ENCODE measurements around the gene CIB4. TPM values are rescaled to one million over a fixed set of nuclear protein-coding genes. Genes with fewer than 3 reads are reported as not detected.

CIB4 gene
- total RNA-seq, 2 donors from 2014 or later = 0.46 TPM; not detected in 1

DNA sequence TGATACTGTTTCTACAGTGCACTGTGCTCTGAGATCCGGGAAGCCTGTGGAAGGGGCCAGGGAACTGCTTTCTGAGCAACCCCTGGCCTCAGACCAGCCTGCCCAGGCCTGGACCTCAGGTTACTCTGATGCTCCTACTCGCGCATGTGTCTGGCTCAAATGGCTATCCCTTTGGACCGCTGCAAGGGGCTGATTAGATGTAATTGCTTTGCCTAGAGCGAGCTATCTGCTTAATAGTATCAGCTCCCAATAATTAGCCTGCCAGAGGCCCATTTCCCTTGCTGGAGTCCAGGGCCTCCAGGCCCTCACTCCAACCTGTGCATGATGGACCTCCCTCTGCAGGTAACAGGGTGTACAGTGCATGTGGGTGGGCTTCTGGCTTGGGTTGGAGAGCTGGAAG, 44.2 kb upstream of the CIB4 start:
- H3K36me3 ChIP-seq = no peaks in the 10 kb centered on the region
- DNase-seq (ENCODE audit: low spot score) = no peak
- H3K9me3 ChIP-seq = no peaks in the 10 kb centered on the region
- 89% methylated on average over 5 of the region's 5 CpGs for WGBS
- TF ChIP-seq POLR2A (IDR thresholded peaks at IDR 0.05) = no peak
- no peak for TF ChIP-seq CTCF (IDR thresholded peaks at IDR 0.05)
- no peak for TF ChIP-seq POLR2AphosphoS5 (IDR thresholded peaks at IDR 0.05)
- intact Hi-C loops (cut with DNase I) = no loop called here
- no peak overlapping the region for H3K4me3 ChIP-seq
- H3K27me3 ChIP-seq (replicated peaks; ENCODE audit: insufficient read depth) = no peaks in the 10 kb centered on the region
- no peaks in the 10 kb centered on the region for H3K4me1 ChIP-seq (replicated peaks)
- peak overlapping the region in 1 of 2 donors; percentile 76 for H3K27ac ChIP-seq

DNA sequence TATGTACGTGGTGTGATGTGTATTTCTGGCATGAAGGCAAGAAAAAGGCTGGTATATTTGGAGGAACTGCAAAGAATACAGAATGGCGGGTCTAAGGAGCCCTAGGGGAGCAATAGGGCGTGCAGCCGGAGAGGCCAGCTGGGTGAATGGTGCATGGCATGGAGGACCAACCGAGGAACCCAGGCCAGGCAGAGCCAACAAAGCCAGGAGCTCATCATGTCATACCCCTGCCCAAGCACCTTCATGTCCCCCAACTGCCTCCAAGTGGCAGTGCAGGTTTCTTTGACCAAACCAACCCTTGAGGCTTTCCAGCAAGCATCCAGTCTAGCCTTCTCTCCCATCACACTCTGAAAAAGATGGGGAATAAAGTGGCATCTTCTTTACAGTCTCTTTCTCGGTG, 42.4 kb upstream of the CIB4 start:
- TF ChIP-seq POLR2A (IDR thresholded peaks at IDR 0.05) = no peak
- no peak for TF ChIP-seq POLR2AphosphoS5 (IDR thresholded peaks at IDR 0.05)
- TF ChIP-seq CTCF (IDR thresholded peaks at IDR 0.05) = no peak
- DNase-seq (ENCODE audit: low spot score) = no peak
- WGBS = 99% methylated on average over 6 of the region's 6 CpGs
- Histone ChIP-seq H3K4me3 (no peak overlapping the region), H3K4me1 (replicated peaks) (no peaks in the 10 kb centered on the region), H3K27me3 (replicated peaks; ENCODE audit: insufficient read depth) (no peaks in the 10 kb centered on the region), H3K9me3 (no peaks in the 10 kb centered on the region), H3K36me3 (no peaks in the 10 kb centered on the region), H3K27ac (no peak overlapping the region)
- intact Hi-C loops (cut with DNase I) = no loop called here

- no peak for DNase-seq (ENCODE audit: low spot score)
- no peak overlapping the region for H3K27ac ChIP-seq
- no peaks in the 10 kb centered on the region for H3K4me1 ChIP-seq (replicated peaks)
- intact Hi-C loops (cut with DNase I) = no loop called here
- H3K4me3 ChIP-seq = no peak overlapping the region
- H3K9me3 ChIP-seq = no peaks in the 10 kb centered on the region
- no peaks in the 10 kb centered on the region for H3K36me3 ChIP-seq
- no peak for TF ChIP-seq POLR2A (IDR thresholded peaks at IDR 0.05)
- no peak for TF ChIP-seq CTCF (IDR thresholded peaks at IDR 0.05)
- TF ChIP-seq POLR2AphosphoS5 (IDR thresholded peaks at IDR 0.05) = no peak
- no peaks in the 10 kb centered on the region for H3K27me3 ChIP-seq (replicated peaks; ENCODE audit: insufficient read depth)
- WGBS = 71% methylated on average over 8 of the region's 8 CpGs
These were observed 41.0 kb upstream of the CIB4 start for GRCh38 chr2:26682155-26682554.

- no peaks in the 10 kb centered on the region for H3K27me3 ChIP-seq (replicated peaks; ENCODE audit: insufficient read depth)
- H3K36me3 ChIP-seq = no peaks in the 10 kb centered on the region
- no peak overlapping the region for H3K27ac ChIP-seq
- H3K9me3 ChIP-seq = no peaks in the 10 kb centered on the region
- H3K4me3 ChIP-seq = no peak overlapping the region
- intact Hi-C loops (cut with DNase I) = no loop called here
- DNase-seq (ENCODE audit: low spot score) = no peak
- no peaks in the 10 kb centered on the region for H3K4me1 ChIP-seq (replicated peaks)
- no peak for TF ChIP-seq POLR2AphosphoS5 (IDR thresholded peaks at IDR 0.05)
- TF ChIP-seq POLR2A (IDR thresholded peaks at IDR 0.05) = no peak
- TF ChIP-seq CTCF (IDR thresholded peaks at IDR 0.05) = no peak
- WGBS = 75% methylated on average over 3 of the region's 3 CpGs
These were observed 40.5 kb upstream of the CIB4 start for GRCh38 chr2:26681656-26682055.

DNA sequence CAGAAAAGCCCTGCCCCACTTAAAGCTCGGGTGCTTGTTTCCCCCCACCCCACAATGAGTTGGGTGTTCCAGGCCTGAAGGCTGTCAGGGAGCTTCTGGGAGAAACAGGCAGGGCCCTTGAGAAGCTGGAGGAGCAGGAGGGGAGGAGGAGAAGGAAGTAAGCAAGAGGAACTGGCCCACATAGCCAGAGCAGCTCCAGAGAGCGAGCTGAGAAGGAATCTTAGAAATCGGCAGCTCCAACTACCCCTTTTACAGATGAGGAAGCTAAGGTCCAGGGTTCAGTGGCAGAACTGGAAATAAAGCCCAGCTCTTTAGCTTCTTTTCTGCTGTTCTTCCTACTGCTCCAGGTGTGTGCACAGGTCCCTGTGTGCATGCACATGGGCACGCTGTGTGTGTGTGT, 38.7 kb upstream of the CIB4 start:
- intact Hi-C loops (cut with DNase I) = no loop called here
- no peak overlapping the region for H3K27ac ChIP-seq
- WGBS = 89% methylated on average over 4 of the region's 4 CpGs
- DNase-seq (ENCODE audit: low spot score) = no peak
- no peak overlapping the region for H3K4me3 ChIP-seq
- no peaks in the 10 kb centered on the region for H3K4me1 ChIP-seq (replicated peaks)
- no peaks in the 10 kb centered on the region for H3K27me3 ChIP-seq (replicated peaks; ENCODE audit: insufficient read depth)
- TF ChIP-seq POLR2AphosphoS5 (IDR thresholded peaks at IDR 0.05) (no peak), CTCF (IDR thresholded peaks at IDR 0.05) (no peak), POLR2A (IDR thresholded peaks at IDR 0.05) (no peak)
- H3K36me3 ChIP-seq = no peaks in the 10 kb centered on the region
- no peaks in the 10 kb centered on the region for H3K9me3 ChIP-seq

Measured in prostate gland (tissue), 2 donors.